Endothelial cell of umbilical vein (primary cell): ENCODE measurements around the gene CCDC85A. TPM values are rescaled to one million over a fixed set of nuclear protein-coding genes. Genes with fewer than 3 reads are reported as not detected.

Experiments used
- BruUV-seq: library from RNA; stranded (reverse); fragments of 400-500 nt; replicated peaks from 2 replicates; lab custom pipeline; 2021; lab: Mats Ljungman, UMichigan
- CTCF ChIA-PET: fragments of 300-600, 350-600 bp; sonication (Branson Sonifier 250); formaldehyde crosslinking; loops from one replicate; lab custom pipeline; 2021; ENCODE audit warnings: antibody characterized with exemption, inconsistent platforms; lab: Charles Lee
- POLR2A ChIA-PET: fragments of 300-600, 350-600 bp; sonication (Branson Sonifier 250); formaldehyde crosslinking; loops from one replicate; lab custom pipeline; 2021; ENCODE audit warnings: antibody characterized with exemption, inconsistent platforms; lab: Charles Lee
- DNase-seq: peaks from one replicate; pipeline ENCODE4 v3.0.0-alpha.2; 2011; ENCODE audit warnings: low read depth, low spot score
- FAIRE-seq: peaks from 2 replicates; lab custom pipeline; 2011; peaks lifted over from hg19 to GRCh38; lab: Jason Lieb, UNC
- H2AFZ ChIP-seq: 2 replicates; pipeline ENCODE4 v1.6.0; 2012; ENCODE audit warnings: low read depth, low read length, control low read depth, inconsistent platforms
- H3K27ac ChIP-seq: 2 replicates; pipeline ENCODE4 v1.5.1; 2011; ENCODE audit warnings: low read depth, mild to moderate bottlenecking, control low read depth, low read length, moderate library complexity; ENCODE audit not compliant: insufficient read depth
- H3K27me3 ChIP-seq, 2 experiments: 2 replicates each; pipeline versions ENCODE4 v1.6.0 to v1.6.1; 2011; ENCODE audit warnings: low read length in 2 of 2, mixed read lengths in 1 of 2; ENCODE audit not compliant: control insufficient read depth in 2 of 2, insufficient read depth in 2 of 2
- H3K36me3 ChIP-seq, 2 experiments: 2 replicates in 1 of 2; 3 replicates in 1 of 2; pipeline ENCODE4 v1.5.1; 2011; ENCODE audit warnings: low read length in 2 of 2, mild to moderate bottlenecking in 1 of 2, moderate library complexity in 1 of 2; ENCODE audit not compliant: control insufficient read depth in 2 of 2, insufficient read depth in 2 of 2; ENCODE audit errors: extremely low read depth in 1 of 2
- H3K4me1 ChIP-seq: 3 replicates; pipeline ENCODE4 v1.5.1; 2011; ENCODE audit warnings: mild to moderate bottlenecking, low read length; ENCODE audit not compliant: control insufficient read depth, insufficient read depth; ENCODE audit errors: extremely low read depth
- H3K4me2 ChIP-seq: 2 replicates; pipeline ENCODE4 v1.6.1; 2011; ENCODE audit warnings: low read length, control low read depth, mixed read lengths; ENCODE audit not compliant: insufficient read depth
- H3K4me3 ChIP-seq, 3 experiments: fragments of 200-600 bp in 1 of 3; sonication (generic), shearing (Covaris generic) in 1 of 3; replicated peaks in 1 of 3; 2 replicates each; pipeline ENCODE4 v1.5.1; 2011 to 2016; ENCODE audit warnings: control low read depth in 3 of 3, low read length in 3 of 3, mild to moderate bottlenecking in 2 of 3, inconsistent platforms in 1 of 3, low read depth in 1 of 3, moderate library complexity in 1 of 3; ENCODE audit not compliant: insufficient read depth in 1 of 3
- H3K79me2 ChIP-seq: 2 replicates; pipeline ENCODE4 v1.6.0; 2012; ENCODE audit warnings: low read length, inconsistent platforms; ENCODE audit not compliant: control insufficient read depth, insufficient read depth
- H3K9ac ChIP-seq: replicated peaks from 2 replicates; pipeline ENCODE3; 2011; ENCODE audit warnings: low read length, control low read depth; ENCODE audit not compliant: insufficient read depth; ENCODE audit errors: extremely low read depth
- H3K9me1 ChIP-seq: replicated peaks from 3 replicates; pipeline ENCODE4 v1.6.0; 2011; ENCODE audit warnings: mild to moderate bottlenecking, low read length; ENCODE audit not compliant: control insufficient read depth, insufficient read depth; ENCODE audit errors: extremely low read depth
- H3K9me3 ChIP-seq: replicated peaks from 2 replicates; pipeline ENCODE4 v1.5.1; 2012; ENCODE audit warnings: low read length, inconsistent platforms; ENCODE audit not compliant: control insufficient read depth, insufficient read depth
- H4K20me1 ChIP-seq: replicated peaks from 2 replicates; pipeline ENCODE3; 2011; ENCODE audit warnings: mild to moderate bottlenecking, low read length; ENCODE audit not compliant: control insufficient read depth, insufficient read depth; ENCODE audit errors: extremely low read depth
- EZH2 ChIP-seq: IDR thresholded peaks from 2 replicates; pipeline ENCODE4 v1.6.1; 2012; ENCODE audit warnings: borderline replicate concordance, low read depth, mild to moderate bottlenecking, moderate library complexity, low read length, inconsistent platforms; ENCODE audit not compliant: severe bottlenecking
- FOS ChIP-seq: IDR thresholded peaks from 2 replicates; pipeline ENCODE4 v1.6.1; 2011; ENCODE audit warnings: mild to moderate bottlenecking, low read length, moderate library complexity, borderline replicate concordance; ENCODE audit not compliant: insufficient read depth
- GATA2 ChIP-seq: IDR thresholded peaks from 2 replicates; pipeline ENCODE4 v1.7.0; 2011; ENCODE audit warnings: low read depth, mild to moderate bottlenecking, moderate library complexity, mixed read lengths, low read length; ENCODE audit not compliant: insufficient read length, insufficient read depth
- JUN ChIP-seq: IDR thresholded peaks from 2 replicates; pipeline ENCODE4 v1.6.1; 2011; ENCODE audit warnings: borderline replicate concordance, low read depth; ENCODE audit not compliant: insufficient read length, insufficient read depth
- MAX ChIP-seq: IDR thresholded peaks from 2 replicates; pipeline ENCODE4 v1.6.1; 2011; ENCODE audit not compliant: insufficient read depth, insufficient read length
- MYC ChIP-seq: IDR thresholded peaks from one replicate; pipeline ENCODE4 v1.6.1; 2011; ENCODE audit warnings: mild to moderate bottlenecking, low read depth, low read length
- POLR2A ChIP-seq: IDR thresholded peaks from 2 replicates; pipeline ENCODE4 v1.6.1; 2012; ENCODE audit warnings: low read depth, mild to moderate bottlenecking, control low read depth, low read length
- POLR2AphosphoS5 ChIP-seq: IDR thresholded peaks from 2 replicates; pipeline ENCODE4 v1.6.1; 2012; ENCODE audit warnings: low read depth, mild to moderate bottlenecking, control low read depth, low read length, moderate library complexity; ENCODE audit not compliant: insufficient read depth
- dilution Hi-C: fragments of 300-500 bp; cut with MboI; formaldehyde crosslinking; loops from one replicate; pipeline ENCODE4 v1.15.0; 2019; ENCODE audit warnings: low sequenced_read_pairs; ENCODE audit not compliant: extremely low pct_ligation_motif_present
- intact Hi-C: fragments of 100-400 bp; cut with micrococcal nuclease; formaldehyde crosslinking; loops from one replicate; pipeline ENCODE4 v1.10.0; 2022
- polyA plus RNA-seq, 4 experiments: library from polyadenylated mRNA; depleted of rRNA in 3 of 4; stranded (reverse) in 3 of 4; unstranded in 1 of 4; fragments of >200 nt; gene quantifications; 2 replicates each; pipeline versions ENCODE4 v1.2.1 to v1.2.3, GENCODE V29; 2011 to 2012; ENCODE audit warnings: missing spikeins in 1 of 4
- total RNA-seq: library from RNA; stranded (reverse); gene quantifications from 2 replicates; pipeline ENCODE4 v1.2.3, GENCODE V29; 2021
- TF ChIP-seq, protein P1 (sequence below), 2 donors: IDR thresholded peaks; 1 replicate in 1 of 2; 2 replicates in 1 of 2; pipeline ENCODE4 v1.5.1; 2011; ENCODE audit warnings: low read length in 2 of 2, mild to moderate bottlenecking in 2 of 2, moderate library complexity in 2 of 2, control low read depth in 1 of 2, inconsistent platforms in 1 of 2, low read depth in 1 of 2; ENCODE audit not compliant: insufficient read depth in 1 of 2; ENCODE audit errors: extremely low read depth in 1 of 2

Gene CCDC85A
- total and polyA plus RNA-seq, 2 donors (not counting 3 experiments of a cell fraction or from before 2014, with no cell fraction given): 5.1 to 10.4 TPM

GRCh38 chr2:56372071-56372656, 188.4 kb downstream of the CCDC85A start:
- TF ChIP-seq GATA2 (no peak), POLR2A (no peak), POLR2AphosphoS5 (no peak), MAX (no peak), JUN (no peak), FOS (no peak)
- intact Hi-C loops (no loop called here), dilution Hi-C loops (no loop called here)
- Histone ChIP-seq H3K4me2 (no peak overlapping the region), H3K9ac (no peak overlapping the region), H3K79me2 (no peaks in the 10 kb centered on the region), H4K20me1 (no peaks in the 10 kb centered on the region), H2AFZ (no peak overlapping the region), H3K9me1 (no peaks in the 10 kb centered on the region), H3K4me3 (no peak overlapping the region), H3K27me3 (no peaks in the 10 kb centered on the region), H3K9me3 (no peaks in the 10 kb centered on the region), H3K27ac (no peak overlapping the region), H3K36me3 (no peaks in the 10 kb centered on the region), H3K4me1 (peaks cover 3% of the 10 kb centered on the region)
- FAIRE-seq (no peak), DNase-seq (no peak)
- ChIA-PET CTCF (interaction anchor here (1.0 kb wide), 1 partner anchor 159 kb away, joined by 3 read pairs; no protein-coding TSS in a partner anchor), POLR2A (no interaction called here)
- BruUV-seq: no TSS peak

- no peak for FAIRE-seq
- H3K4me3 ChIP-seq: no peak overlapping the region
- H3K9ac ChIP-seq: no peak overlapping the region
- no peaks in the 10 kb centered on the region for H3K27me3 ChIP-seq
- no peaks in the 10 kb centered on the region for H3K9me3 ChIP-seq
- H3K79me2 ChIP-seq: no peaks in the 10 kb centered on the region
- no peaks in the 10 kb centered on the region for H4K20me1 ChIP-seq
- H3K9me1 ChIP-seq: no peaks in the 10 kb centered on the region
- ChIA-PET POLR2A (no interaction called here), CTCF (no interaction called here)
- intact Hi-C loops: no loop called here
- DNase-seq: no peak
- no peak overlapping the region for H3K4me2 ChIP-seq
- dilution Hi-C loops: no loop called here
- H3K36me3 ChIP-seq: no peaks in the 10 kb centered on the region
- H2AFZ ChIP-seq: no peak overlapping the region
- H3K4me1 ChIP-seq: peaks cover 3% of the 10 kb centered on the region
- no peak overlapping the region for H3K27ac ChIP-seq
- BruUV-seq: no TSS peak
- TF ChIP-seq FOS (no peak), EZH2 (no peak), MAX (no peak), JUN (no peak), GATA2 (no peak), POLR2A (no peak), POLR2AphosphoS5 (no peak), MYC (no peak)
- TF ChIP-seq, protein P1, sequence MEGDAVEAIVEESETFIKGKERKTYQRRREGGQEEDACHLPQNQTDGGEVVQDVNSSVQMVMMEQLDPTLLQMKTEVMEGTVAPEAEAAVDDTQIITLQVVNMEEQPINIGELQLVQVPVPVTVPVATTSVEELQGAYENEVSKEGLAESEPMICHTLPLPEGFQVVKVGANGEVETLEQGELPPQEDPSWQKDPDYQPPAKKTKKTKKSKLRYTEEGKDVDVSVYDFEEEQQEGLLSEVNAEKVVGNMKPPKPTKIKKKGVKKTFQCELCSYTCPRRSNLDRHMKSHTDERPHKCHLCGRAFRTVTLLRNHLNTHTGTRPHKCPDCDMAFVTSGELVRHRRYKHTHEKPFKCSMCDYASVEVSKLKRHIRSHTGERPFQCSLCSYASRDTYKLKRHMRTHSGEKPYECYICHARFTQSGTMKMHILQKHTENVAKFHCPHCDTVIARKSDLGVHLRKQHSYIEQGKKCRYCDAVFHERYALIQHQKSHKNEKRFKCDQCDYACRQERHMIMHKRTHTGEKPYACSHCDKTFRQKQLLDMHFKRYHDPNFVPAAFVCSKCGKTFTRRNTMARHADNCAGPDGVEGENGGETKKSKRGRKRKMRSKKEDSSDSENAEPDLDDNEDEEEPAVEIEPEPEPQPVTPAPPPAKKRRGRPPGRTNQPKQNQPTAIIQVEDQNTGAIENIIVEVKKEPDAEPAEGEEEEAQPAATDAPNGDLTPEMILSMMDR (IDR thresholded peaks at IDR 0.05; ENCODE audit: extremely low read depth in 1 of 2, insufficient read depth in 1 of 2, low read depth in 1 of 2, low read length in 2 of 2): no peak
These were observed 191.5 kb downstream of the CCDC85A start for GRCh38 chr2:56375251-56375650.
